NAMALWA (cell line): ENCODE measurements around the gene SERPINE2.

Experiments
- DNase-seq: peaks from one replicate; pipeline ENCODE4 v3.0.0-alpha.2; 2015; ENCODE audit warnings: low spot score

The SERPINE2 gene

DNA sequence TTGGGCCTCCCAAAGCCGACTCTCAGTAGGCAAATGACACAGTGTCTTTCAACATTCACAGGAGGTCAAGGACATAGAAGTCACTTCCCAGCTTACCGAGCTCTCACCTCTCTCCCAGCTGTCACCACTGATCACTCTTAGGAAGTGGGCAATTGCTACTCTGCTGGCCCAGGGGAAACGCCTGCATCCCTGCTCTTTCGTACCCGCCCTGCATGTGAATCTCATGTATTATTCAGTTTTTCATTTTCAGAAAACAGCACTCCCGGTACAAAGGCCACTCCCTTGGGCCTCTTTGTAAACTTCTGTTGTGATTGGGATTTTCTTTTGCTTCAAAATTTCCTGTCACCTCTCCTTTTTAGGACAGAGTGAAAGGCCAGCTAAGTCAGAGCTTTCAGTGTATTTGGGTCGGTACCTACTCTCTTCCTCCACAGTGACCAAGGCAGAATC is 66.4 kb downstream of the SERPINE2 start:
- no peak for DNase-seq

DNA sequence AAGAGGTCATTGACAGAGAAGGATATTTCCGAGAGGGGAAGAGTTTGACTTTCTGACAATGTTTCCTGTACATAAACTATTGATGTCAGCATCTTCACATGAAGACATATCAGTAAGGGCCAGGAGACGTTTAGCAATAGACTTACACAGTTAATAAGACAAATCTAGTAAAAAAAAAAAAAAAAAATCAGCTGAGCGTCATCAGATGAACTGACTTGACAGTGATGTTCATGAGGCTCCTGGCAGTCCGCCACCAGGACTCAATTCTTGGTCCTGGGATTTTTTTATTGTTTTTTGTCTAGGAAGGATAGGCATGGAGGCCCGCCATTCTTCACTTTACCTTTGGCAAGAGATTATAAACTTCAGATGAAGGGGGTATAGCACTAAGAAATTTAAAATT is 67.4 kb downstream of the SERPINE2 start:
- DNase-seq = no peak

DNA sequence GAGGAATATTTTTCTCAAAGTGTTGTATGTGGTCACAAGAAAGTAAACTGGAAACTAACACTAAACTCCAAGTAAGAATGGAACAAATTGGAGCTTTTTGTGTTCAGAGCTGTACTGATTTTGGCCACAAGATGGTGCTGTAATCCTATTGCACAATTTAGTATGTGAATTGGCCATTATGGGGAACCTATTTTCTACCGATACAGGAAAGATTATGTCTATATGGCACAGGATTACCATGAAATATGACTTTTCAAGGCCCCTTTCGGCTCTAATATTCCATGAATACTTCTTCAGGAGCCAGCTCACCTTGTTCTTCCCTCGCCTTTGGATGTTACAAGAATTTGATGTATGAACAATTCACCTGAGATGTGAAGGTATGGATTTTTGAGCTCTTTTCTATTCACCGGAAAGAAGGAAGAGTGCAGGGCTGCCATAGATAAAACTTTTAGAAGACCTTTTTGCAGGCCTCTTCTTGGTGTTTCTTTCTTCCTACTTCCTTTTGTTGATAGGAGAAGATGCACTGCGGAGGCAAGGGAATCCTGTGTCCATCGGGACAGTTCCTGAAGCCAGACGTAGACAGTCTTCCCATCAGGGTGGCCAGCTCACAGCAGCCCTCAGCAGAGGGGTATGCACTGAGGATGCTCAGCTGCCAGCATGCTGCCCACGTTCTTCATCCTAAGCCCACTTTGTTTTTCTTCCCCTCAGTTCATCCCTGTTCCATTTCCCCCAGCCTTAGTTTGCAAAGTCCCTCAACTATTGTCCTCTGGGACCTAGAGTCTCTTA is 68.5 kb downstream of the SERPINE2 start:
- peak; percentile 80 for DNase-seq

DNA sequence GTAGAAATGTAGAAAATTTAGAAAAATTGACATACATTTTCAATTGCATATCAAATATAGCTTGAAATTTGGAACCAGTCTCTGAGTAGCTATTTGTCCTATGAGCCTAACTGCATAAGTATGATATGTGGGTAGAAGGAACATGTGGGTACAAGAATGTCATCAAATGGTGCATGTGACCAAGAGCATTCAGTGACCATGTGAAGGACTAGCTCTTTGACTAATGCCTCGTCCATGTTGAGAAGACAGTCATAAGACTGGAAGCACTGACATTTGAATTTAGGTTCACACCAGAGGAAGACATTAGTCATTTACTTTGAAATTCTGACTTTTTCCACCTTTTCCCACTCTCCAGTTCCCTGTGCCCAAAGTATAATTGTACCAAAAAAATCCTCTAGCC is 69.2 kb downstream of the SERPINE2 start:
- DNase-seq = no peak

DNA sequence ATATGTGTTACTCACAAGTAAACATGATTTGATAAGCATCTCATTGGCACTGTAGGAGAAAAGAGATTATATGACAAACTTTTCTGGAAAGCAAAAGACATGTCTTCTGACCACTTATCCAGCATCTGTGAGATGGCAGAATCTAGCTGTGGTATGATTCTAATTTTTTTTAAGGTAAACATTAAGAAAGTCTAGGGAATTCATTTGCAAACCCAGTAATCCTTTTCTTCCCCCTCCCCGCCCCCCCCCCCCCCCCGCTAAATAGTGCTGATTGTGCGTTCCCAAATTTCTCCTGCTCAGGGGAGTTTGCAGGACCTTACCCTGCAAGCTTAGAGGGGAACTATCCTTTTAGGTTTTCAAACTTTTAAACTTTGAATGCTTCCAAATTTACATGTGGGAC is 69.8 kb downstream of the SERPINE2 start:
- no peak for DNase-seq

DNA sequence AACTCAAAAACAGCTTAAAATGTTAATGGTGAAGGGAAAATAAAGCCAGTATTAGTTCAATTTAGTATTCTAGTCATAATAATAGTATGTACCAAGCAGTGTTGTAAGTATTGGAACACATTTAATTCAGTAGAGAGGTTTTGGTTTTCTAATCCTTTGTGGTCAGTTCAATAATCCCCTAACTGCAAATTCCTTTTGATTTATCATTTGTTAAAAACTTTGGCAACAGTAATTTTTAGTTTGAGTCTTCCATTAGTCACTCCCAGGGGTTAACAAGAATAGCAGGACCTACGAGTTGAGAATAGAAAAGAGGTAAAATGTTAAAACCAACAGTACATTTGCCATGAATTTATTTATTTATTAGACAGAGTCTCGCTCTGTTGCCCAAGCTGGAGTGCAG is 71.1 kb downstream of the SERPINE2 start:
- DNase-seq = no peak

DNA sequence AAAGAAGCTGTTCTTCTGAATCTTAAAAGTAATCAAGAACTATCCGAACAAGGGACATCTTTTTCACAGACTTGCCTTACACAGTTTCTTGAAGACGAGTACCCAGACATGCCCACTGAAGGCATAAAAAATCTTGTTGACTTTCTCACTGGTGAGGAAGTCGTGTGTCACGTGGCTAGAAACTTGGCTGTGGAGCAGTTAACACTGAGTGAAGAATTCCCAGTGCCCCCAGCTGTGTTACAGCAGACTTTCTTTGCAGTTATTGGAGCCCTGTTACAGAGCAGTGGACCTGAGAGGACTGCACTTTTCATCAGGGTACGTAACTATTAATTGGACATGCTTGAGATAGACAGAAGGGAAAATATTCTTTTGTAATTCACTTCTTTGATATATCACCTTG is 79.4 kb downstream of the SERPINE2 start:
- DNase-seq = peak; percentile 22

DNA sequence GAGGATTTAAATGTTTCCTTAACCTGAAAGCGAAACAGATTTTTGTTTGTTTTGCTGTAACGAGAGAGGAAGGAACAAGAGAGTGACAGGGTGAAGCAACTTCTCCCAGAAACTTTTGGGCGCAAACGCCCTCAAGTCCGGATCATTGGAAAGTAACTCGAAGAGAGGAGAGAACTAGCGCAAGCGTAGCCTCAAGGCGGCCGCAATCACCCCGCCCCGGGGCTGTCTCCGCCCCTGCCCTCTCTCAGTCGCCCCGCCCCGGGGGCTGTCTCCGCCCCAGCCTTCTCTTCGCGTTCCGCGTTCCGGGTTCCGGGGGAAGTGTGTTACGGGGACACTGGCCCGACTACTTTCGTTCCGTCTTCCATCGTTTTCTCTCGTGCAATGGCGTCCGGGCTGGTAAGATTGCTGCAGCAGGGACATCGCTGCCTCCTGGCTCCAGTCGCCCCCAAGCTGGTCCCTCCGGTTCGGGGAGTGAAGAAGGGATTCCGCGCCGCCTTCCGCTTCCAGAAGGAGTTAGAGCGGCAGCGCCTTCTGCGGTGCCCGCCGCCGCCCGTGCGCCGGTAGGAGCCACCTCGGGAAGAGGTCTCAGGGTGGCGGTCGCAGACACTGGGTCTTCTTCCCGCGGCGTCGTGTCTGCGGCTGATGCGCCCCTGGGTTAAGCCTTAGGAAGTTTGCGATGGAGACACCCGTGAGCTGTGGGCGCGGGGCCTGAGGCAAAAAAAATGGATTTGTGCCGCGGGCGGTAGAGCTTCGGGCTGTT is 81.8 kb downstream of the SERPINE2 start, which contains the start of gene MRPL44:
Gene MRPL44, plus strand, starts transcription at position 372 of the 760 bp plus-strand sequence. Its CDS starts 10 bp downstream, at position 382.
- DNase-seq = peak; percentile 95

DNA sequence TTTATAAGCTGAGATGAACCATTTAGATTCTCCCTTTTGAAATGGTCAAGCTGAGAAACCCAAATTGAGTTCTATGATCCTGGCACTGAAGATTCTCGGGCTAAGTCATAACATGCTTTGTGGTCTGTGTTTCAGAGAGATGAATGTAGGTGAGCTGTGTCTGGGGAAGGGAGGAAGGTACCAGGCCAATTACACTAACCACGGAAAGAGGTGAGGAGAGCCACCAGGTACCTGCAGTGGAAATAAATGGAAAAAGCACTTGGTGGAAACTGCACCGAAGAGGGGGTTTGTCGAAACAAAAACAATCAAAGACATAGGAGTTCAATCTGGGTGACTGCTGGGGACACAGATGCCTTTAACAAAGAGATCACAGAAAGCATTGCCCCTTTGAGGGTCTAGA is 82.8 kb downstream of the SERPINE2 start:
- no peak for DNase-seq

DNA sequence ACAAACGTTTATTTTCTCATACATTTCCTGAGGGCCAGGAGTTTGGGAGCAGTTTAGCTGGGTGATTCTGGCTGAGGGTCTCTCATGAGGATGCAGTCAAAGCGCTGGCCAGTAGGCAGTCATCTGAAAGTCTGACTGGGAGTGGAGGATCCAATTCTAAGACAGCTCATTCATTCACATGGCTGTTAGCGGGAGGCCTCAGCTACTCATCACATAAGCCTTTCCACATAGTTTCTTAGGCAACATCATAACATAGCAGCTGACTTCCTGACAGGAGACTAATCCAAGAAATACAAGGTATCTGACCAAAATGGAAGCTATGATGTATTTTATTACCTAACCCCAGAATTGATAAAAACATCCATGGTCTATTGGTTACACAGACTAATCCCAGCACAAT is 84.7 kb downstream of the SERPINE2 start:
- DNase-seq = no peak

DNA sequence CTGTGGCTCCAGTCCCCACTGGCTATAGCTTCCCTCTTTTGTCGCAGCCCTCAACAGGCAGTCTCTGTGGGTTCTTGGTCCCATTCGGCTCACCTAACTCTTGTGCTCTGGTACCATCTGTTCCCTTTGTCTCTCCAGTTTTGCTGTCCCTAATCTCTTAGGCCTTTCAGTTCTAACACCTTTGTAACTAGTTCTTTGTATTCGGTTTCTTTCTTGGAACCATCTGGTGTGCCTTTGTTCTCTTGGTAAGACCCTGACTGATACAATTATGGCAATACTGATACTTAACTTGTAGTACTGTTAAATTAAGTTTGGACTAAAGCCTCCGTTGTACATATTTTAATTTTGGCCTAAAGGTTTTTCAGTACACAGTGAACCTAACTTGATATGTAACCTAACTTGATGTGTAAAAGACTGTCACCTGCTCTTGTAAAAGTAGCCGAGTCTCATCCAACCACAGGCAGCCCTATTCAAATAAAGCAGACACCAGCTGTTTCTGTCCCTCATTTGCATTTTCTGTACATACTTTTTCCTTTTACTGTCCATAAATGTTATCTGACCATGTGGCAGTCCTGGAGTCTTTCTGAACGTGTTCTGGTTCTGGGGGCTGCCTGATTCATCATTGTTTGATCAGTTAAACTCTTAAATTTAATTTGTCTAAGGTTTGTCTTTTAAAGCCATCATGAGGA is 86.7 kb downstream of the SERPINE2 start:
- peak; percentile 79 for DNase-seq

DNA sequence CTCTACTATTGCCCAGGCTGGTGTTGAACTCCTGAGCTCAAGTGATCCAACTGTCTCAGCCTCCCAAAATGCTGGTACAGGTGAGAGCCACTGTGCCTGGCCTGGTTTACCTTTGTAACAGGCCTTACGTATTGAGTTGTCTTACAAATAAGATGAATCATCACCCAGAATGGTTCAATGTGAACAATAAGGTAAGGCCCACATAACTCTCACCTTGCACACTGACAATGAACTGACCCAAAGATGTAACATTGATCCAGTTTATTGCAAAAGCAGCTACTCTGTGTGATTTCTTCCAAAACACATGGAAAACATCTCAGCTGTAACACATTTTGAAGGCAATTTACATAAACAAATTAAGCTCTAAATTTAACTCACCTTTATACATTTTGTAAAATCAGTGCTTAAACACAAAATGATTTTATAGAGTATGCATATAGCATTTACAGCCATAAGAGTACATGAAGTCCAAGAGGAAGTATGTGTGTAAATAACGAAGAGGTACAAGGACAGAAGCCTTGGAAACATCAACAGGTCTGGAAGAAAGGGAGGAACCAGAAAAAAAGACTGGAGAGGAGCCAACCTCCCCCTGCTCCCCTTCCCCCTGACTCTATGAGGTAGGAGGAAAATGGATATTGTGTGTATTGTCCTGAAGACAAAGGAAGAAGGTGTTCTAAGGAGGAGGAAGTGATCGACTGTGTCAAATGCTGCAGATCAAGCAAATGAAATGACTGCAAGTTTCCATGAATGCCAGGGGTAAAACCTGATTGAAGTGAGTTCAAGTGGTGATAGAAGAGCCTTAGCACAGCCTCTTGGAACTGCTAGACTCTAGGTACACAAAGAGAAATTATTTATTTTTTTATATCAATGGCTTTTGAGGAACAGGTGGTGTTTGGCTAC is 88.4 kb downstream of the SERPINE2 start:
- DNase-seq = peak; percentile 31

DNA sequence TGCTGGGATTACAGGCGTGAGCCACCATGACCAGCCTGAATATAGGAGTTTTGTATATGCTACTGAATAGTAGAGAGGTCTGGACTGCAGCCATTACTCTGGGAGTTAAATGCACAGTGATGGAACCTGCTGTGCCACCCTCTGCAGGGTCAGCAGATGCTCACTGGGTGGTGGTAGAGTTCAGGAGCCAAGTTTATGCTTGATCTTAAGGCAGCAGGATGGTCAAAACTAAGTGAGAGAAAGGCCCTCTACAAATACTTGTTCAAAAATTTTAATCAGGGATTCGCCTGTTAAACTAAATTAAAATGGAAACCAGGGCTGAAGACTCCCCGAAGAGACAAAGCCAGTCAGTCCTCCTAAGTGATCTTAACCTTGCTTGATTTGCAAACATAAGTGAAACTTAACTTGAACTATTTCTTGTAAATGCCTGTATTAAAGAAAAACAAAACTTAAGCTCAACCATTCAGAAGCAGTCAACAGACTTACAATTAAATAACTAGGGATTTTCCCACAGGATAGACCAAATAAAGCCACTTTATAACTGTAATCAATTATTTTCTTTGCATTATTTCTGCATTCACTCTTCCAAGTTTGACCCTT is 89.7 kb downstream of the SERPINE2 start:
- peak; percentile 29 for DNase-seq

DNA sequence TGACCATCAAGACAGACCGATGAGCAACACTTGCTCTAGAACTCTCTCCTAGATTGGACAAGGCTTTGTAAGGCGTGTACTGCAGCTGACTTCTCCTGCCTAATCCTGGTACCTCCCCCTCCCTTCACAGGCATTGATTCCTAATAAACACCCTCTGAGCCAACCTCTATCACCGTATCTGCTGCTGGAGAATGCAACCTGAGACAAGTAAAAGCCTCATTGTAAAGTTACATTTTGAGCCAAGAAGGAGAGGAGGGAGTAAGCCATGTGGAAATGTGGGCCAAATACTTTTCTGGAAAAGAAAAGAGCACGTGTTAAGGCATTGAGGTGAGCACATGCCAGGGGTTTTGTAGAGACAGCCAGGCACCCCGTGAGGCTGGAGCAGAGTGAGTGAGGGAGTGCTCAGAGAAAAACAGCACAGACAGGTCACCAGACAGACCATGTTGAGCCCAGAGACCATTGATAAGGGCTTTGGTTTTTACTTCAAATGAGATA is 91.3 kb downstream of the SERPINE2 start:
- no peak for DNase-seq

DNA sequence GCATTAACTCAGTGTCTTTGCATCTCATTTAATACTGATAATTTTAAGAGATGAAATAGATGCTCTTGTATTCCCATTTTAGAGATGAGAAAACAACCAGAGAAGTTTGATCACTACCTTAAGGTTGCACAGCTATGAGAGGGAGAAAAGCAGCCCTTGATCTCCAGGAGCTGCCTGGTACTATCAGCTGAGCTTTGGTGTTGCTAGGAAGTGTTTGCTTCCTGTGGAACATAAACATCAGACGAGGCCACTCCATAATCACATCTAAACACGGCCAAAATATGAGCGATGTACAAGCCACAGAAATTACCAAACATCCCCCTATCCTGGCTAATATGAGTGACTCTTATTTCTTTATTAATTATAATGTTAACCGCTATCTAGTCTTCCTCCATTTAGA is 93.3 kb downstream of the SERPINE2 start:
- no peak for DNase-seq

DNA sequence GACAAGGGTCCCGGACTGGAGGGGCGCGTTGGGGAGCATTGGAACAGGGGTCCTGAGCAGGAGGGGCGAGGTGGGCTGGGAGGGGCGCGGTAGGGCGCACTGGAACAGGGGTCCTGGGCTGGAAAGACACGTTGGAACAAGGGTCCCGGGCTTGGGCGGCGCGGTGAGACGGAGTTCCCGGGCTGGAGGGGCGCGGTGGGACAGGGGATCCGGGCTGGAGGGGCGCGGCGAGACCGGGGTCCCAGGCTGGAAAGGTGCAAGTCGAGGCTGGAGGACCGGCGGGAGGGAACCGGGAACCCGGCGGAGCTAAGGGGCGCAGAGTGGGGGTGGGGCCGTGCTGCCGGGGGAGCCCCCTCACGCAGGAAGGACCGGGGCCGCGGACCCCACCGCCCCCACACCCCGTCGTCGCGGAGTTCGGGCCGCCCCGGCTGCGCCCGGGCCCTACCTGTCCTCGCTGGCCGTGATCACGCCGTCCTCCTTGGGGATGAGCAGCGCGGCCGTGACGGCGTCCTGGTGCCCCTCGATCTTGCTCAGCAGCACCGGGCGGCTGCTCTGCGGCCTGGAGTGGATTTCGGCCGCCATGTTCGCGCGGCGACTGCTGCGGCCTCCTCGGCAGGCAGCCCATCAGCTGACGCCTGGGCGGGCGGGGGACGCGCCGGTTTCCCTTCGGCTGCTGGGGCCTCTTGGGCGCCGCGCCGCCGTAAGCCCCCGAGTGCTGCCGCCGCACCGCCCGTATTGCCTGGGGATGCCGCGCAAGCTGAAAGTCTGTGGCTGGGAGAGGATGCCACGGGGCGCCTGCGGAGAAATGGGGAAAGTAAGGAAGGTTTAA is 94.2 kb downstream of the SERPINE2 start, which contains the start of gene WDFY1:
Gene WDFY1, minus strand, starts transcription at position 633 of the 829 bp plus-strand sequence. Its CDS starts 51 bp downstream, at position 582.
- DNase-seq = peak; percentile 80

DNA sequence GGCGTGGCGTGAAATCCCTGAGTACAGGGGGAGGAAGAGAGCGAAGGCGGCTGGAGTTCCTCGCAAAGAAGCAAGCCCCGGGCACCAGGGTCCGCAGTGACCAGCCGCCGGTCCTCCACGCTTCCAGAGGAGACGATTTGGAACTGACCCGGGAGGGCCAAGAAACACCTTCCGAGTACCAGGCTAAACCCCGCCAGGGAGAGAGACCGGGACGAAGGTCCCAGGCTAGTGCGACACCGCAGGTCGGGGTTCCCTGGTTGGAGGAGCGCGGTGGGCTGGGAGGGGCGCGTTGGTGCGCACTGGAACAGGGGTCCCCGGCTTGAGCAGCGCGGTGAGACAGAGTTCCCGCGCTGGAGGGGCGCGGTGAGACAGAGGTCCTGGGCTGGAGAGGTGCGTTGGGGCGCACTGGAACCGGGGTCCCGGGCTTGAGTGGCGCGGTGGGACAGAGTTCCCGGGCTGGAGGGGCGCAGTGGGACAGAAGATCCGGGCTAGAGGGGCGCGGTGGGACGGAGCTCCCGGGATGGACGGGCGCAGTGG is 94.9 kb downstream of the SERPINE2 start:
- DNase-seq = peak; percentile 50

DNA sequence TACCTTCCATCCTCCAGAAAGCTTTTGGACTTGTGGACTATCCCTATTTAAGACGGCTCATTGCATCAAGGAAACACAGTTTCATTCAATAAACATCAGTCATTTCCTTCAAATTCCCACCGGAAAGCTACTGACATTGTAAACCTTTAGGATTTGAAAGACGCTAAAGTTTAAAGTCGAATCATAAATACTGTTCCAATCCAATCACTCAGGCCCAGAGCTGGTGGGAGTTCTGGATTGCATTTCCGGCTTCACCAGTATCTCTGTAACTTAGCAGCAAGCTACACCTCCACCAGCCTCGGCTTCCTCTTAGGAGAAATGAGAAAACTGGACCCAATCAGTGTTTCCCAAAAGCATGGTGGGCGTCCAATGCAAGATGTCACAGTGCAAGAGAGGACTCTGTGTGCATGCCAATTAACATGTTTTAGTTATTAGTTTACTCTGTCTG is 95.5 kb downstream of the SERPINE2 start:
- no peak for DNase-seq

DNA sequence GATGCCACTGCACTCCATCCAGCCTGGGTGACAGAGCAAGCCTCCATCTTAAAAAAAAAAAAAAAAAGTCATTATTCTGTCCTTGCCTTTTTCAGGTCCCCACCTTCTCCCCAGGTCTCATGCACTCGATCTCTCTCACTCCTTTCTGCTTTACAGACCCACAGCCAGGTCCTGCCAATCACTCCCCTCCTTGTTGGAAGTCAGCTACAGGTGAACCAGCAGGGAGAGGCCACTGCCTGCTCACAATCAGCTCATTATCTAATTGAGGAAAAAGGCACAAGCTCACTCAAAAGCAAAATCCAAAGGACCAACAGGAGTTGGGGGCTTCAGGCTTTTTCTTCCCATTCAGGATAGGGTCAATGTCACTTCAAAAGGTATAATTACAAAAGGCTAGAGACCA is 96.0 kb downstream of the SERPINE2 start:
- no peak for DNase-seq
